HEK293 (cell line): Measurements from ENCODE around the gene KIF2C.

Experiments used
- GLI2 ChIP-seq: fragments of 450-650 bp; formaldehyde crosslinking; IDR thresholded peaks from 2 replicates; pipeline ENCODE4; 2017; ENCODE audit warnings: missing biosample characterization, missing genetic modification characterization, low read depth, borderline replicate concordance
- HOXA7 ChIP-seq: sonication (generic); formaldehyde crosslinking; IDR thresholded peaks from 2 replicates; pipeline ENCODE4 v1.8.1; 2022; ENCODE audit warnings: missing genetic modification reagents, borderline replicate concordance
- MEIS1 ChIP-seq: sonication (generic); formaldehyde crosslinking; IDR thresholded peaks from 2 replicates; pipeline ENCODE4 v1.8.1; 2022; ENCODE audit warnings: missing genetic modification reagents, mild to moderate bottlenecking, borderline replicate concordance
- OVOL3 ChIP-seq: fragments of 450-650 bp; formaldehyde crosslinking; IDR thresholded peaks from 2 replicates; pipeline ENCODE4 v1.5.1; 2016; ENCODE audit warnings: missing biosample characterization, missing genetic modification characterization
- REPIN1 ChIP-seq: fragments of 450-650 bp; formaldehyde crosslinking; IDR thresholded peaks from 2 replicates; pipeline ENCODE4 v1.5.1; 2017; ENCODE audit warnings: missing biosample characterization, missing genetic modification characterization, low read depth
- SCRT1 ChIP-seq: fragments of 450-650 bp; formaldehyde crosslinking; IDR thresholded peaks from 2 replicates; pipeline ENCODE4 v1.5.1; 2016; ENCODE audit warnings: missing biosample characterization, missing genetic modification characterization, borderline replicate concordance
- SP3 ChIP-seq: fragments of 450-650 bp; formaldehyde crosslinking; IDR thresholded peaks from 2 replicates; pipeline ENCODE4 v1.5.1; 2016; ENCODE audit warnings: missing biosample characterization, missing genetic modification characterization
- WT1 ChIP-seq: fragments of 450-650 bp; formaldehyde crosslinking; IDR thresholded peaks from 2 replicates; pipeline ENCODE4 v1.5.1; 2016; ENCODE audit warnings: missing biosample characterization, missing genetic modification characterization
- ZBTB20 ChIP-seq: fragments of 450-650 bp; formaldehyde crosslinking; IDR thresholded peaks from 2 replicates; pipeline ENCODE4 v1.5.1; 2016; ENCODE audit warnings: missing biosample characterization, missing genetic modification characterization
- ZBTB7A ChIP-seq: fragments of 450-650 bp; formaldehyde crosslinking; IDR thresholded peaks from 2 replicates; pipeline ENCODE4 v1.5.1; 2016; ENCODE audit warnings: low read depth, missing biosample characterization, missing genetic modification characterization
- ZEB2 ChIP-seq: fragments of 450-650 bp; formaldehyde crosslinking; IDR thresholded peaks from 2 replicates; pipeline ENCODE4 v1.5.1; 2016; ENCODE audit warnings: missing biosample characterization, missing genetic modification characterization
- ZFP37 ChIP-seq: fragments of 450-650 bp; formaldehyde crosslinking; IDR thresholded peaks from 2 replicates; pipeline ENCODE4 v1.5.1; 2016; ENCODE audit warnings: missing biosample characterization, missing genetic modification characterization
- ZNF169 ChIP-seq: fragments of 450-650 bp; formaldehyde crosslinking; IDR thresholded peaks from 2 replicates; pipeline ENCODE4 v1.5.1; 2016; ENCODE audit warnings: missing biosample characterization, missing genetic modification characterization
- ZNF24 ChIP-seq: fragments of 450-650 bp; formaldehyde crosslinking; IDR thresholded peaks from 2 replicates; pipeline ENCODE4 v1.5.1; 2016; ENCODE audit warnings: missing biosample characterization, missing genetic modification characterization
- ZNF354C ChIP-seq: fragments of 450-650 bp; formaldehyde crosslinking; IDR thresholded peaks from 2 replicates; pipeline ENCODE4 v1.5.1; 2016; ENCODE audit warnings: missing biosample characterization, missing genetic modification characterization, low read depth, borderline replicate concordance
- ZNF391 ChIP-seq: fragments of 450-650 bp; formaldehyde crosslinking; IDR thresholded peaks from 2 replicates; pipeline ENCODE4 v1.5.1; 2016; ENCODE audit warnings: low read depth, missing biosample characterization, missing genetic modification characterization, borderline replicate concordance
- ZNF510 ChIP-seq: fragments of 450-650 bp; formaldehyde crosslinking; IDR thresholded peaks from 2 replicates; pipeline ENCODE4 v1.5.1; 2018; ENCODE audit warnings: mild to moderate bottlenecking, missing genetic modification characterization, missing biosample characterization; ENCODE audit not compliant: insufficient replicate concordance
- ZNF600 ChIP-seq: fragments of 450-650 bp; formaldehyde crosslinking; IDR thresholded peaks from 2 replicates; pipeline ENCODE4 v1.5.1; 2016; ENCODE audit warnings: missing biosample characterization, missing genetic modification characterization
- ZNF660 ChIP-seq: fragments of 450-650 bp; IDR thresholded peaks from 2 replicates; pipeline ENCODE4 v1.5.1; 2018; ENCODE audit warnings: missing biosample characterization, mild to moderate bottlenecking, missing genetic modification characterization
- ZNF664 ChIP-seq: fragments of 450-650 bp; formaldehyde crosslinking; IDR thresholded peaks from 2 replicates; pipeline ENCODE4 v1.5.1; 2016; ENCODE audit warnings: missing biosample characterization, missing genetic modification characterization
- ZNF777 ChIP-seq: fragments of 450-650 bp; formaldehyde crosslinking; IDR thresholded peaks from 2 replicates; pipeline ENCODE4 v1.5.1; 2017; ENCODE audit warnings: missing biosample characterization, missing genetic modification characterization, borderline replicate concordance
- ZSCAN16 ChIP-seq: fragments of 450-650 bp; formaldehyde crosslinking; IDR thresholded peaks from 2 replicates; pipeline ENCODE4 v1.5.1; 2016; ENCODE audit warnings: missing biosample characterization, missing genetic modification characterization
- TF ChIP-seq, protein P1 (sequence below): fragments of 450-650 bp; formaldehyde crosslinking; IDR thresholded peaks from 2 replicates; pipeline ENCODE4 v1.5.1; 2016; ENCODE audit warnings: missing biosample characterization, missing genetic modification characterization, borderline replicate concordance
- TF ChIP-seq, protein P2 (sequence below): fragments of 450-650 bp; formaldehyde crosslinking; conservative IDR thresholded peaks from 2 replicates; pipeline ENCODE4 v1.5.1; 2016; ENCODE audit warnings: low read depth, missing biosample characterization, missing genetic modification characterization
- TF ChIP-seq, protein P3 (sequence below): IDR thresholded peaks from 2 replicates; pipeline ENCODE4 v1.6.1; 2011; ENCODE audit warnings: mild to moderate bottlenecking, low read depth, low read length, borderline replicate concordance
- TF ChIP-seq, protein P4 (sequence below): fragments of 450-650 bp; formaldehyde crosslinking; IDR thresholded peaks from 2 replicates; pipeline ENCODE4 v1.5.1; 2016; ENCODE audit warnings: missing biosample characterization, missing genetic modification characterization
- TF ChIP-seq, protein P5 (sequence below): fragments of 450-650 bp; formaldehyde crosslinking; IDR thresholded peaks from 2 replicates; pipeline ENCODE4 v1.5.1; 2016; ENCODE audit warnings: missing biosample characterization, missing genetic modification characterization

The KIF2C gene

GRCh38 chr1:44807364-44808062 lies 67.9 kb downstream of the KIF2C start (continued):
- TF ChIP-seq, protein P1, sequence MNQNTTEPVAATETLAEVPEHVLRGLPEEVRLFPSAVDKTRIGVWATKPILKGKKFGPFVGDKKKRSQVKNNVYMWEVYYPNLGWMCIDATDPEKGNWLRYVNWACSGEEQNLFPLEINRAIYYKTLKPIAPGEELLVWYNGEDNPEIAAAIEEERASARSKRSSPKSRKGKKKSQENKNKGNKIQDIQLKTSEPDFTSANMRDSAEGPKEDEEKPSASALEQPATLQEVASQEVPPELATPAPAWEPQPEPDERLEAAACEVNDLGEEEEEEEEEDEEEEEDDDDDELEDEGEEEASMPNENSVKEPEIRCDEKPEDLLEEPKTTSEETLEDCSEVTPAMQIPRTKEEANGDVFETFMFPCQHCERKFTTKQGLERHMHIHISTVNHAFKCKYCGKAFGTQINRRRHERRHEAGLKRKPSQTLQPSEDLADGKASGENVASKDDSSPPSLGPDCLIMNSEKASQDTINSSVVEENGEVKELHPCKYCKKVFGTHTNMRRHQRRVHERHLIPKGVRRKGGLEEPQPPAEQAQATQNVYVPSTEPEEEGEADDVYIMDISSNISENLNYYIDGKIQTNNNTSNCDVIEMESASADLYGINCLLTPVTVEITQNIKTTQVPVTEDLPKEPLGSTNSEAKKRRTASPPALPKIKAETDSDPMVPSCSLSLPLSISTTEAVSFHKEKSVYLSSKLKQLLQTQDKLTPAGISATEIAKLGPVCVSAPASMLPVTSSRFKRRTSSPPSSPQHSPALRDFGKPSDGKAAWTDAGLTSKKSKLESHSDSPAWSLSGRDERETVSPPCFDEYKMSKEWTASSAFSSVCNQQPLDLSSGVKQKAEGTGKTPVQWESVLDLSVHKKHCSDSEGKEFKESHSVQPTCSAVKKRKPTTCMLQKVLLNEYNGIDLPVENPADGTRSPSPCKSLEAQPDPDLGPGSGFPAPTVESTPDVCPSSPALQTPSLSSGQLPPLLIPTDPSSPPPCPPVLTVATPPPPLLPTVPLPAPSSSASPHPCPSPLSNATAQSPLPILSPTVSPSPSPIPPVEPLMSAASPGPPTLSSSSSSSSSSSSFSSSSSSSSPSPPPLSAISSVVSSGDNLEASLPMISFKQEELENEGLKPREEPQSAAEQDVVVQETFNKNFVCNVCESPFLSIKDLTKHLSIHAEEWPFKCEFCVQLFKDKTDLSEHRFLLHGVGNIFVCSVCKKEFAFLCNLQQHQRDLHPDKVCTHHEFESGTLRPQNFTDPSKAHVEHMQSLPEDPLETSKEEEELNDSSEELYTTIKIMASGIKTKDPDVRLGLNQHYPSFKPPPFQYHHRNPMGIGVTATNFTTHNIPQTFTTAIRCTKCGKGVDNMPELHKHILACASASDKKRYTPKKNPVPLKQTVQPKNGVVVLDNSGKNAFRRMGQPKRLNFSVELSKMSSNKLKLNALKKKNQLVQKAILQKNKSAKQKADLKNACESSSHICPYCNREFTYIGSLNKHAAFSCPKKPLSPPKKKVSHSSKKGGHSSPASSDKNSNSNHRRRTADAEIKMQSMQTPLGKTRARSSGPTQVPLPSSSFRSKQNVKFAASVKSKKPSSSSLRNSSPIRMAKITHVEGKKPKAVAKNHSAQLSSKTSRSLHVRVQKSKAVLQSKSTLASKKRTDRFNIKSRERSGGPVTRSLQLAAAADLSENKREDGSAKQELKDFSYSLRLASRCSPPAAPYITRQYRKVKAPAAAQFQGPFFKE (tag by site-specific recombination), result no peak
- TF ChIP-seq ZSCAN16 (no peak), ZNF664 (no peak), OVOL3 (tag by site-specific recombination) (no peak), HOXA7 (CRISPR knock-in tag) (no peak), ZNF169 (tag by site-specific recombination) (no peak), REPIN1 (tag by site-specific recombination) (no peak), ZNF354C (no peak), ZEB2 (tag by site-specific recombination) (0 out of 2 replicates have a peak, but pooled peaks have one; percentile 30), SP3 (no peak), ZNF777 (tag by site-specific recombination) (no peak), ZNF510 (tag by site-specific recombination) (no peak), WT1 (tag by site-specific recombination) (peak; percentile 80), ZNF24 (tag by site-specific recombination) (peak; percentile 80; the same call in 1 of the 2 replicates), SCRT1 (no peak), ZFP37 (tag by site-specific recombination) (peak; percentile 44; the same call in 1 of the 2 replicates), GLI2 (tag by site-specific recombination) (no peak), ZBTB7A (tag by site-specific recombination) (no peak), ZNF391 (tag by site-specific recombination) (no peak), ZBTB20 (tag by site-specific recombination) (peak; percentile 95), ZNF660 (tag by site-specific recombination) (no peak; the same call in 1 of the 2 replicates), MEIS1 (CRISPR knock-in tag) (no peak), ZNF600 (tag by site-specific recombination) (peak; percentile 99)
- TF ChIP-seq, protein P2, sequence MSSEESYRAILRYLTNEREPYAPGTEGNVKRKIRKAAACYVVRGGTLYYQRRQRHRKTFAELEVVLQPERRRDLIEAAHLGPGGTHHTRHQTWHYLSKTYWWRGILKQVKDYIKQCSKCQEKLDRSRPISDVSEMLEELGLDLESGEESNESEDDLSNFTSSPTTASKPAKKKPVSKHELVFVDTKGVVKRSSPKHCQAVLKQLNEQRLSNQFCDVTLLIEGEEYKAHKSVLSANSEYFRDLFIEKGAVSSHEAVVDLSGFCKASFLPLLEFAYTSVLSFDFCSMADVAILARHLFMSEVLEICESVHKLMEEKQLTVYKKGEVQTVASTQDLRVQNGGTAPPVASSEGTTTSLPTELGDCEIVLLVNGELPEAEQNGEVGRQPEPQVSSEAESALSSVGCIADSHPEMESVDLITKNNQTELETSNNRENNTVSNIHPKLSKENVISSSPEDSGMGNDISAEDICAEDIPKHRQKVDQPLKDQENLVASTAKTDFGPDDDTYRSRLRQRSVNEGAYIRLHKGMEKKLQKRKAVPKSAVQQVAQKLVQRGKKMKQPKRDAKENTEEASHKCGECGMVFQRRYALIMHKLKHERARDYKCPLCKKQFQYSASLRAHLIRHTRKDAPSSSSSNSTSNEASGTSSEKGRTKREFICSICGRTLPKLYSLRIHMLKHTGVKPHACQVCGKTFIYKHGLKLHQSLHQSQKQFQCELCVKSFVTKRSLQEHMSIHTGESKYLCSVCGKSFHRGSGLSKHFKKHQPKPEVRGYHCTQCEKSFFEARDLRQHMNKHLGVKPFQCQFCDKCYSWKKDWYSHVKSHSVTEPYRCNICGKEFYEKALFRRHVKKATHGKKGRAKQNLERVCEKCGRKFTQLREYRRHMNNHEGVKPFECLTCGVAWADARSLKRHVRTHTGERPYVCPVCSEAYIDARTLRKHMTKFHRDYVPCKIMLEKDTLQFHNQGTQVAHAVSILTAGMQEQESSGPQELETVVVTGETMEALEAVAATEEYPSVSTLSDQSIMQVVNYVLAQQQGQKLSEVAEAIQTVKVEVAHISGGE (tag by site-specific recombination), result peak; percentile 40; the same call in 1 of the 2 replicates
- TF ChIP-seq, protein P3, sequence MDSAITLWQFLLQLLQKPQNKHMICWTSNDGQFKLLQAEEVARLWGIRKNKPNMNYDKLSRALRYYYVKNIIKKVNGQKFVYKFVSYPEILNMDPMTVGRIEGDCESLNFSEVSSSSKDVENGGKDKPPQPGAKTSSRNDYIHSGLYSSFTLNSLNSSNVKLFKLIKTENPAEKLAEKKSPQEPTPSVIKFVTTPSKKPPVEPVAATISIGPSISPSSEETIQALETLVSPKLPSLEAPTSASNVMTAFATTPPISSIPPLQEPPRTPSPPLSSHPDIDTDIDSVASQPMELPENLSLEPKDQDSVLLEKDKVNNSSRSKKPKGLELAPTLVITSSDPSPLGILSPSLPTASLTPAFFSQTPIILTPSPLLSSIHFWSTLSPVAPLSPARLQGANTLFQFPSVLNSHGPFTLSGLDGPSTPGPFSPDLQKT, result no peak
- TF ChIP-seq, protein P4, sequence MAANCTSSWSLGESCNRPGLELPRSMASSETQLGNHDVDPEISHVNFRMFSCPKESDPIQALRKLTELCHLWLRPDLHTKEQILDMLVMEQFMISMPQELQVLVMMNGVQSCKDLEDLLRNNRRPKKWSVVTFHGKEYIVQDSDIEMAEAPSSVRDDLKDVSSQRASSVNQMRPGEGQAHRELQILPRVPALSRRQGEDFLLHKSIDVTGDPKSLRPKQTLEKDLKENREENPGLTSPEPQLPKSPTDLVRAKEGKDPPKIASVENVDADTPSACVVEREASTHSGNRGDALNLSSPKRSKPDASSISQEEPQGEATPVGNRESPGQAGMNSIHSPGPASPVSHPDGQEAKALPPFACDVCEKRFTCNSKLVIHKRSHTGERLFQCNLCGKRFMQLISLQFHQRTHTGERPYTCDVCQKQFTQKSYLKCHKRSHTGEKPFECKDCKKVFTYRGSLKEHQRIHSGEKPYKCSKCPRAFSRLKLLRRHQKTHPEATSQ, result 0 out of 2 replicates have a peak, but pooled peaks have one; percentile 36
- TF ChIP-seq, protein P5, sequence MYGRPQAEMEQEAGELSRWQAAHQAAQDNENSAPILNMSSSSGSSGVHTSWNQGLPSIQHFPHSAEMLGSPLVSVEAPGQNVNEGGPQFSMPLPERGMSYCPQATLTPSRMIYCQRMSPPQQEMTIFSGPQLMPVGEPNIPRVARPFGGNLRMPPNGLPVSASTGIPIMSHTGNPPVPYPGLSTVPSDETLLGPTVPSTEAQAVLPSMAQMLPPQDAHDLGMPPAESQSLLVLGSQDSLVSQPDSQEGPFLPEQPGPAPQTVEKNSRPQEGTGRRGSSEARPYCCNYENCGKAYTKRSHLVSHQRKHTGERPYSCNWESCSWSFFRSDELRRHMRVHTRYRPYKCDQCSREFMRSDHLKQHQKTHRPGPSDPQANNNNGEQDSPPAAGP (tag by site-specific recombination), result peak; percentile 61
